Activated naive CD8-positive, alpha-beta T cell (primary cell): ENCODE measurements around the gene ABCC2.
"Not testable (repeated sequence)": the region's sequence is repeated elsewhere in the genome, so short reads cannot be mapped to it uniquely, and the experiment has no call there.

ENCODE experiments used
- H3K27ac Mint-ChIP-seq: one replicate; pipeline ENCODE4 v1.8.0; 2021; ENCODE audit warnings: mixed read lengths
- H3K27me3 Mint-ChIP-seq: one replicate; pipeline ENCODE4 v1.8.0; 2021; ENCODE audit warnings: mixed read lengths
- H3K36me3 Mint-ChIP-seq: one replicate; pipeline ENCODE4 v1.8.0; 2021; ENCODE audit warnings: mixed read lengths
- H3K4me1 Mint-ChIP-seq: one replicate; pipeline ENCODE4 v1.8.0; 2021; ENCODE audit warnings: low read depth, mixed read lengths
- H3K4me3 Mint-ChIP-seq: one replicate; pipeline ENCODE4 v1.8.0; 2021; ENCODE audit warnings: mild to moderate bottlenecking, mixed read lengths
- H3K9me3 Mint-ChIP-seq: one replicate; pipeline ENCODE4 v1.8.0; 2021; ENCODE audit warnings: low read depth, mixed read lengths

Gene ABCC2

GRCh38 chr10:99782447-99783286 is at the start of gene ABCC2:
Gene ABCC2 (plus strand): TSS chr10:99782640. CDS start chr10:99782845, 205 bp downstream.
- Mint-ChIP-seq H3K9me3 (no peaks in the 10 kb centered on the region), H3K27ac (no peak within 1 kb of the TSS), H3K4me3 (no peak within 1 kb of the TSS), H3K4me1 (peaks cover 1% of the 10 kb centered on the region), H3K27me3 (no peaks in the 10 kb centered on the region), H3K36me3 (peaks cover 22% of the 10 kb centered on the region)

GRCh38 chr10:99733366-99733765 is 49.1 kb upstream of the ABCC2 start:
- H3K36me3 Mint-ChIP-seq: peaks cover 11% of the 10 kb centered on the region
- H3K9me3 Mint-ChIP-seq: no peaks in the 10 kb centered on the region
- peak overlapping the region; percentile 99 for H3K4me3 Mint-ChIP-seq
- no peaks in the 10 kb centered on the region for H3K27me3 Mint-ChIP-seq
- peak overlapping the region; percentile 54 for H3K27ac Mint-ChIP-seq
- peaks cover 50% of the 10 kb centered on the region for H3K4me1 Mint-ChIP-seq

- peaks cover 14% of the 10 kb centered on the region for H3K36me3 Mint-ChIP-seq
- H3K27ac Mint-ChIP-seq, H3K4me3 Mint-ChIP-seq, H3K9me3 Mint-ChIP-seq, H3K27me3 Mint-ChIP-seq: not testable (repeated sequence)
- H3K4me1 Mint-ChIP-seq: peaks cover 52% of the 10 kb centered on the region
These were observed 48.3 kb upstream of the ABCC2 start for GRCh38 chr10:99734111-99734510.

GRCh38 chr10:99740260-99740659 is 42.2 kb upstream of the ABCC2 start:
- Mint-ChIP-seq H3K4me3 (no peak overlapping the region), H3K9me3 (peaks cover 22% of the 10 kb centered on the region), H3K36me3 (peaks cover 47% of the 10 kb centered on the region), H3K4me1 (peaks cover 31% of the 10 kb centered on the region), H3K27me3 (no peaks in the 10 kb centered on the region), H3K27ac (no peak overlapping the region)

GRCh38 chr10:99740933-99741559 is 41.4 kb upstream of the ABCC2 start:
- no peaks in the 10 kb centered on the region for H3K27me3 Mint-ChIP-seq
- H3K9me3 Mint-ChIP-seq: peaks cover 22% of the 10 kb centered on the region
- peaks cover 27% of the 10 kb centered on the region for H3K4me1 Mint-ChIP-seq
- peak overlapping the region; percentile 46 for H3K4me3 Mint-ChIP-seq
- peaks cover 47% of the 10 kb centered on the region for H3K36me3 Mint-ChIP-seq
- no peak overlapping the region for H3K27ac Mint-ChIP-seq

- peaks cover 22% of the 10 kb centered on the region for H3K9me3 Mint-ChIP-seq
- H3K27me3 Mint-ChIP-seq: no peaks in the 10 kb centered on the region
- H3K4me1 Mint-ChIP-seq: peaks cover 26% of the 10 kb centered on the region
- H3K27ac Mint-ChIP-seq: no peak overlapping the region
- H3K36me3 Mint-ChIP-seq: peaks cover 45% of the 10 kb centered on the region
- H3K4me3 Mint-ChIP-seq: no peak overlapping the region
These were observed 40.2 kb upstream of the ABCC2 start for GRCh38 chr10:99742254-99742653.

GRCh38 chr10:99742701-99743100 is 39.7 kb upstream of the ABCC2 start:
- H3K36me3 Mint-ChIP-seq: peaks cover 42% of the 10 kb centered on the region
- no peak overlapping the region for H3K4me3 Mint-ChIP-seq
- H3K4me1 Mint-ChIP-seq: peaks cover 22% of the 10 kb centered on the region
- no peak overlapping the region for H3K27ac Mint-ChIP-seq
- peaks cover 22% of the 10 kb centered on the region for H3K9me3 Mint-ChIP-seq
- no peaks in the 10 kb centered on the region for H3K27me3 Mint-ChIP-seq

- Mint-ChIP-seq H3K4me3 (no peak overlapping the region), H3K4me1 (peaks cover 20% of the 10 kb centered on the region), H3K27ac (no peak overlapping the region), H3K36me3 (peaks cover 43% of the 10 kb centered on the region), H3K9me3 (peaks cover 20% of the 10 kb centered on the region), H3K27me3 (no peaks in the 10 kb centered on the region)
These were observed 38.6 kb upstream of the ABCC2 start for GRCh38 chr10:99743841-99744240.

GRCh38 chr10:99746166-99746565 is 36.3 kb upstream of the ABCC2 start:
- Mint-ChIP-seq H3K4me1 (peaks cover 17% of the 10 kb centered on the region), H3K36me3 (peaks cover 28% of the 10 kb centered on the region)
- H3K9me3 Mint-ChIP-seq, H3K27ac Mint-ChIP-seq, H3K27me3 Mint-ChIP-seq, H3K4me3 Mint-ChIP-seq: not testable (repeated sequence)

GRCh38 chr10:99748823-99749451 is 33.5 kb upstream of the ABCC2 start:
- Mint-ChIP-seq H3K27me3 (no peaks in the 10 kb centered on the region), H3K27ac (no peak overlapping the region), H3K4me3 (no peak overlapping the region), H3K4me1 (peaks cover 7% of the 10 kb centered on the region), H3K9me3 (no peaks in the 10 kb centered on the region), H3K36me3 (peaks cover 19% of the 10 kb centered on the region)

GRCh38 chr10:99750641-99751040 is 31.8 kb upstream of the ABCC2 start:
- Mint-ChIP-seq H3K27me3 (no peaks in the 10 kb centered on the region), H3K9me3 (no peaks in the 10 kb centered on the region), H3K36me3 (peaks cover 20% of the 10 kb centered on the region), H3K4me1 (peaks cover 7% of the 10 kb centered on the region), H3K4me3 (no peak overlapping the region), H3K27ac (no peak overlapping the region)

- Mint-ChIP-seq H3K36me3 (peaks cover 40% of the 10 kb centered on the region), H3K9me3 (no peaks in the 10 kb centered on the region), H3K4me1 (no peaks in the 10 kb centered on the region), H3K27ac (no peak overlapping the region), H3K4me3 (no peak overlapping the region), H3K27me3 (no peaks in the 10 kb centered on the region)
These were observed 27.8 kb upstream of the ABCC2 start for GRCh38 chr10:99754670-99755069.

- Mint-ChIP-seq H3K27ac (no peak overlapping the region), H3K27me3 (no peaks in the 10 kb centered on the region), H3K4me3 (no peak overlapping the region), H3K36me3 (peaks cover 48% of the 10 kb centered on the region), H3K9me3 (no peaks in the 10 kb centered on the region), H3K4me1 (no peaks in the 10 kb centered on the region)
These were observed 26.3 kb upstream of the ABCC2 start for GRCh38 chr10:99756159-99756558.

GRCh38 chr10:99758211-99758891 is 24.1 kb upstream of the ABCC2 start:
- Mint-ChIP-seq H3K36me3 (peaks cover 55% of the 10 kb centered on the region), H3K27me3 (no peaks in the 10 kb centered on the region), H3K9me3 (peaks cover 5% of the 10 kb centered on the region), H3K27ac (no peak overlapping the region), H3K4me3 (no peak overlapping the region), H3K4me1 (no peaks in the 10 kb centered on the region)

GRCh38 chr10:99760321-99760720 is 22.1 kb upstream of the ABCC2 start:
- no peak overlapping the region for H3K4me3 Mint-ChIP-seq
- peaks cover 54% of the 10 kb centered on the region for H3K36me3 Mint-ChIP-seq
- no peaks in the 10 kb centered on the region for H3K4me1 Mint-ChIP-seq
- H3K27me3 Mint-ChIP-seq: no peaks in the 10 kb centered on the region
- no peak overlapping the region for H3K27ac Mint-ChIP-seq
- peaks cover 7% of the 10 kb centered on the region for H3K9me3 Mint-ChIP-seq
